Superior temporal gyrus (tissue), 1 donor: ENCODE results near the gene AKNA.

Experiments
- DNase-seq: peaks from one replicate; pipeline ENCODE4 v3.0.0-alpha.2; 2016; ENCODE audit errors: extremely low spot score

Gene AKNA

GRCh38 chr9:114319147-114319546 lies 68.6 kb downstream of the AKNA start:
- DNase-seq: no peak

GRCh38 chr9:114318416-114318815 lies 69.4 kb downstream of the AKNA start:
- DNase-seq: no peak

GRCh38 chr9:114317665-114318357 lies 70.0 kb downstream of the AKNA start:
- no peak for DNase-seq

- DNase-seq: no peak
Observed at GRCh38 chr9:114316605-114317230, 71.1 kb downstream of the AKNA start.

- DNase-seq: no peak
Observed at GRCh38 chr9:114315723-114316363, 71.9 kb downstream of the AKNA start.

GRCh38 chr9:114314881-114315722 lies 72.7 kb downstream of the AKNA start:
- DNase-seq: no peak

GRCh38 chr9:114314256-114314867 lies 73.4 kb downstream of the AKNA start:
- DNase-seq: no peak

GRCh38 chr9:114313186-114313585 lies 74.6 kb downstream of the AKNA start:
- DNase-seq: no peak

GRCh38 chr9:114312513-114312875 lies 75.3 kb downstream of the AKNA start:
- no peak for DNase-seq

- DNase-seq: no peak
Observed at GRCh38 chr9:114311571-114312512, 75.9 kb downstream of the AKNA start.

GRCh38 chr9:114310471-114311450 lies 77.0 kb downstream of the AKNA start:
- no peak for DNase-seq

- DNase-seq: no peak
Observed at GRCh38 chr9:114309096-114309495, 78.7 kb downstream of the AKNA start.

- no peak for DNase-seq
Observed at GRCh38 chr9:114308361-114308950, 79.3 kb downstream of the AKNA start.

GRCh38 chr9:114307899-114308267 lies 79.9 kb downstream of the AKNA start:
- DNase-seq: no peak

GRCh38 chr9:114304416-114305188 lies 83.2 kb downstream of the AKNA start:
- DNase-seq: no peak

GRCh38 chr9:114303977-114304376 lies 83.8 kb downstream of the AKNA start:
- DNase-seq: no peak

- DNase-seq: no peak
Observed at GRCh38 chr9:114303571-114303970, 84.2 kb downstream of the AKNA start.

GRCh38 chr9:114302727-114303126 lies 85.1 kb downstream of the AKNA start:
- DNase-seq: no peak
